DND-41 (cell line): ENCODE measurements around the gene TNS3.

Experiments
- EZH2 ChIP-seq: IDR thresholded peaks from 3 replicates; pipeline ENCODE4 v1.6.1; 2012; ENCODE audit warnings: borderline replicate concordance, low read depth, mild to moderate bottlenecking, moderate library complexity, low read length, inconsistent platforms; ENCODE audit not compliant: severe bottlenecking
- TF ChIP-seq, protein P1 (sequence below): IDR thresholded peaks from 2 replicates; pipeline ENCODE4 v1.5.1; 2012; ENCODE audit warnings: borderline replicate concordance, low read length, moderate library complexity, mild to moderate bottlenecking; ENCODE audit not compliant: poor library complexity, severe bottlenecking; ENCODE audit errors: extremely low read depth

DNA sequence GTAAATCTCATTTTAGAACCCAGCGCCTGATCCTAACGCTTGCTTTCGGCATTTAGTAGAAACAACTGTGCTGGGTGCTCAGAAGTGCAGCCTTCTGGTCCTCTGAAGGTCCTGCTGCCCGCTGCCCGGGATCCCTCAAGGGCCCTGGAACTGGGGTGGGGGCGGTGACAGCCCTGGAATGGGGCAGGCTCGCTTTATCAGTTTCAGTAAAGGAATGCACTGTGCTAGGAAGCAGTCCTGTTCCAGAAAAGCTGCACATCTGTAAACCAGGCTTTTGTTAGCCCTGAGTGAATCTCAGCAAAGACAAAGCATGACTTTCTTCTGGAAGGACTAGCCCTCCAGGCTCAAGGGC is 254.6 kb downstream of the TNS3 start:
- TF ChIP-seq EZH2, result no peak
- TF ChIP-seq, protein P1, sequence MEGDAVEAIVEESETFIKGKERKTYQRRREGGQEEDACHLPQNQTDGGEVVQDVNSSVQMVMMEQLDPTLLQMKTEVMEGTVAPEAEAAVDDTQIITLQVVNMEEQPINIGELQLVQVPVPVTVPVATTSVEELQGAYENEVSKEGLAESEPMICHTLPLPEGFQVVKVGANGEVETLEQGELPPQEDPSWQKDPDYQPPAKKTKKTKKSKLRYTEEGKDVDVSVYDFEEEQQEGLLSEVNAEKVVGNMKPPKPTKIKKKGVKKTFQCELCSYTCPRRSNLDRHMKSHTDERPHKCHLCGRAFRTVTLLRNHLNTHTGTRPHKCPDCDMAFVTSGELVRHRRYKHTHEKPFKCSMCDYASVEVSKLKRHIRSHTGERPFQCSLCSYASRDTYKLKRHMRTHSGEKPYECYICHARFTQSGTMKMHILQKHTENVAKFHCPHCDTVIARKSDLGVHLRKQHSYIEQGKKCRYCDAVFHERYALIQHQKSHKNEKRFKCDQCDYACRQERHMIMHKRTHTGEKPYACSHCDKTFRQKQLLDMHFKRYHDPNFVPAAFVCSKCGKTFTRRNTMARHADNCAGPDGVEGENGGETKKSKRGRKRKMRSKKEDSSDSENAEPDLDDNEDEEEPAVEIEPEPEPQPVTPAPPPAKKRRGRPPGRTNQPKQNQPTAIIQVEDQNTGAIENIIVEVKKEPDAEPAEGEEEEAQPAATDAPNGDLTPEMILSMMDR, result no peak
